ENCODE data around the gene ST8SIA3. TPM values are rescaled to one million over a fixed set of nuclear protein-coding genes. Genes with fewer than 3 reads are reported as not detected.

The ST8SIA3 gene
- total and polyA plus RNA-seq, 9 of the 15 experiments (the other 6 are each of a cell fraction or from before 2014, with no cell fraction given) = not detected

GRCh38 chr18:57372444-57372843 lies 20.1 kb downstream of the ST8SIA3 start:
- in situ Hi-C loops (cut with MboI) (no loop called here), intact Hi-C loops (cut with micrococcal nuclease) (no loop called here)
- DNase-seq (ENCODE audit: extremely low read depth in 1 of 4, low spot score in 3 of 4) = no peak
- Histone ChIP-seq H4K20me1 (replicated peaks; ENCODE audit: control insufficient read depth, insufficient read depth, low read length) (no peaks in the 10 kb centered on the region), H3K36me3 (ENCODE audit: control insufficient read depth, insufficient read depth, low read length) (no peaks in the 10 kb centered on the region), H3K27ac (ENCODE audit: extremely low read depth, low read depth, low read length) (no peak overlapping the region), H3K4me3 (no peak overlapping the region), H3K4me2 (ENCODE audit: insufficient read depth, low read length) (no peak overlapping the region), H3K4me1 (replicated peaks in 1 of 2; ENCODE audit: control insufficient read depth in 2 of 2, insufficient read depth in 2 of 2, low read length in 2 of 2) (no peaks in the 10 kb centered on the region), H3K9me1 (ENCODE audit: control insufficient read depth, insufficient read depth, low read length) (no peaks in the 10 kb centered on the region), H3K9ac (ENCODE audit: insufficient read depth in 1 of 2, low read depth in 2 of 2, low read length in 2 of 2) (no peak overlapping the region), H3K9me3 (replicated peaks; ENCODE audit: control insufficient read depth, insufficient read depth, low read depth, low read length) (no peaks in the 10 kb centered on the region), H2AFZ (ENCODE audit: low read depth, low read length) (no peak overlapping the region), H3K79me2 (ENCODE audit: control insufficient read depth, insufficient read depth, low read length) (no peaks in the 10 kb centered on the region), H3K27me3 (ENCODE audit: control insufficient read depth in 2 of 2, insufficient read depth in 2 of 2, low read length in 2 of 2) (no peaks in the 10 kb centered on the region)
- TF ChIP-seq ZBTB40 (IDR thresholded peaks at IDR 0.05) (peak; percentile 94), ZBTB40 (CRISPR knock-in tag; IDR thresholded peaks at IDR 0.05) (peak; percentile 56; the same call in 1 of the 2 replicates), TOE1 (IDR thresholded peaks at IDR 0.05; ENCODE audit: borderline replicate concordance) (no peak), TOE1 (CRISPR knock-in tag; IDR thresholded peaks at IDR 0.05; ENCODE audit: borderline replicate concordance, low read depth) (no peak), FOXP4 (CRISPR knock-in tag; IDR thresholded peaks at IDR 0.05; ENCODE audit: borderline replicate concordance) (no peak), NCOA6 (IDR thresholded peaks at IDR 0.05) (no peak), ESRRA (IDR thresholded peaks at IDR 0.05; ENCODE audit: borderline replicate concordance, low read depth) (no peak)
- BruUV-seq (replicated peaks) = no TSS peak
- ChIA-PET CTCF (ENCODE audit: low intra/inter-chr PET ratio) (no interaction called here), POLR2A (no interaction called here)
- 5% methylated on average over 9 of the region's 9 CpGs for WGBS (ENCODE audit: insufficient coverage, low coverage, missing lambda C conversion rate)
- FAIRE-seq = no peak
- no peak for ATAC-seq

All from K562 (cell line).